SK-N-SH treated with all-trans-retinoic acid at 6 μM for 48 hours (cell line): ENCODE measurements around the gene VMP1.

Source experiments
- ATAC-seq: fragments of 200-7000 bp; cut with Tn5 transposase; 3 replicates; pipeline ENCODE4 v1.9.1; 2020; ENCODE audit warnings: mild to moderate bottlenecking, moderate library complexity
- BACH2 ChIP-seq: fragments of 250-450 bp; sonication (Bioruptor Pico); IDR thresholded peaks from 2 replicates; pipeline ENCODE4 v1.9.0; 2021; ENCODE audit warnings: mild to moderate bottlenecking, borderline replicate concordance
- GLIS3 ChIP-seq: fragments of 250-450 bp; sonication (Bioruptor Pico); IDR thresholded peaks from 2 replicates; pipeline ENCODE4 v1.5.0; 2020; ENCODE audit warnings: mild to moderate bottlenecking, moderate library complexity
- ISL1 ChIP-seq: fragments of 250-450 bp; sonication (Bioruptor Pico); IDR thresholded peaks from 2 replicates; pipeline ENCODE4 v2.1.2; 2022; ENCODE audit warnings: mild to moderate bottlenecking, moderate library complexity
- PPARA ChIP-seq: fragments of 250-450 bp; sonication (Bioruptor Pico); IDR thresholded peaks from 2 replicates; pipeline ENCODE4 v1.5.0; 2020; ENCODE audit warnings: mild to moderate bottlenecking, borderline replicate concordance
- RARB ChIP-seq: fragments of 250-450 bp; sonication (Bioruptor Pico); IDR thresholded peaks from 2 replicates; pipeline ENCODE4 v1.8.0; 2021; ENCODE audit warnings: mild to moderate bottlenecking, moderate library complexity
- TCF4 ChIP-seq: fragments of 250-450 bp; sonication (Bioruptor Pico); IDR thresholded peaks from 2 replicates; pipeline ENCODE4 v1.8.0; 2021; ENCODE audit warnings: mild to moderate bottlenecking, moderate library complexity, borderline replicate concordance
- ZC3H10 ChIP-seq: fragments of 250-450 bp; sonication (Bioruptor Pico); IDR thresholded peaks from 2 replicates; pipeline ENCODE4 v1.5.1; 2021; ENCODE audit warnings: mild to moderate bottlenecking, moderate library complexity
- ZFP3 ChIP-seq: fragments of 250-450 bp; sonication (Bioruptor Pico); IDR thresholded peaks from 2 replicates; pipeline ENCODE4 v1.5.0; 2020; ENCODE audit warnings: mild to moderate bottlenecking, moderate library complexity
- ZFP30 ChIP-seq: fragments of 450-650 bp; formaldehyde crosslinking; IDR thresholded peaks from 2 replicates; pipeline ENCODE4 v1.5.0; 2022; ENCODE audit warnings: mild to moderate bottlenecking, moderate library complexity
- ZNF565 ChIP-seq: fragments of 450-650 bp; formaldehyde crosslinking; conservative IDR thresholded peaks from 2 replicates; pipeline ENCODE4 v1.5.0; 2020; ENCODE audit warnings: low read depth, mild to moderate bottlenecking, moderate library complexity
- ZNF8 ChIP-seq: fragments of 450-650 bp; formaldehyde crosslinking; IDR thresholded peaks from 2 replicates; pipeline ENCODE4 v1.5.0; 2020; ENCODE audit warnings: mild to moderate bottlenecking, moderate library complexity
- TF ChIP-seq, protein P1 (sequence below): fragments of 250-450 bp; sonication (Bioruptor Pico); IDR thresholded peaks from 2 replicates; pipeline ENCODE4 v1.5.1; 2021; ENCODE audit warnings: mild to moderate bottlenecking, moderate library complexity
- TF ChIP-seq, protein P2 (sequence below): fragments of 250-450 bp; sonication (Bioruptor Pico); IDR thresholded peaks from 2 replicates; pipeline ENCODE4 v1.8.0; 2020; ENCODE audit warnings: mild to moderate bottlenecking, moderate library complexity, borderline replicate concordance
- TF ChIP-seq, protein P3 (sequence below): fragments of 250-450 bp; sonication (Bioruptor Pico); IDR thresholded peaks from 2 replicates; pipeline ENCODE4 v1.5.1; 2020; ENCODE audit warnings: low read depth, mild to moderate bottlenecking, moderate library complexity
- TF ChIP-seq, protein P4 (sequence below): fragments of 250-450 bp; sonication (Bioruptor Pico); IDR thresholded peaks from 2 replicates; pipeline ENCODE4 v1.8.0; 2021; ENCODE audit warnings: low read depth, mild to moderate bottlenecking, moderate library complexity, borderline replicate concordance

Gene VMP1

DNA sequence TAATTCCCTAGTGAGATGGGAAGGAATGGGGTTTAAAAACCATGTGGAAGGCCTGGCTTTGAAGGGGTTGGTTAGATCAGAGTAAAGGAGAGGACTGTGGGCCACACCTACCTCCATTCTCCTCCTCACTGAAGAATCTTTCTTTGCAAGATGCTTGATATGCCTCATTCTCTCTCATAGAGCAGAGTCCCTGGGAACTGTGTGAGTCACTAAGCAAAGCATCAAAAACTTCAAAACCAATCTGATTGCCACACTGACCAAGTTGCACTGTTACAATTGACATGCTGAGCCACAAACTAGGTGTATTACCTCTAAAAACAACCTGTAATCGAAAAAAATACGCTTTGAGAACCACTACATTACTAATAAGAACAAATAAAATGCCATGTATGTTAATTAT lies 183.3 kb downstream of the VMP1 start:
- no peak for ATAC-seq

More for the DNA sequence above, 183.3 kb downstream of the VMP1 start:
- no peak for TF ChIP-seq TCF4
- TF ChIP-seq ZNF565: no peak
- TF ChIP-seq BACH2 (CRISPR knock-in tag): no peak
- TF ChIP-seq, protein P1, sequence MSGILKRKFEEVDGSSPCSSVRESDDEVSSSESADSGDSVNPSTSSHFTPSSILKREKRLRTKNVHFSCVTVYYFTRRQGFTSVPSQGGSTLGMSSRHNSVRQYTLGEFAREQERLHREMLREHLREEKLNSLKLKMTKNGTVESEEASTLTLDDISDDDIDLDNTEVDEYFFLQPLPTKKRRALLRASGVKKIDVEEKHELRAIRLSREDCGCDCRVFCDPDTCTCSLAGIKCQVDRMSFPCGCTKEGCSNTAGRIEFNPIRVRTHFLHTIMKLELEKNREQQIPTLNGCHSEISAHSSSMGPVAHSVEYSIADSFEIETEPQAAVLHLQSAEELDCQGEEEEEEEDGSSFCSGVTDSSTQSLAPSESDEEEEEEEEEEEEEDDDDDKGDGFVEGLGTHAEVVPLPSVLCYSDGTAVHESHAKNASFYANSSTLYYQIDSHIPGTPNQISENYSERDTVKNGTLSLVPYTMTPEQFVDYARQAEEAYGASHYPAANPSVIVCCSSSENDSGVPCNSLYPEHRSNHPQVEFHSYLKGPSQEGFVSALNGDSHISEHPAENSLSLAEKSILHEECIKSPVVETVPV (CRISPR knock-in tag): no peak
- TF ChIP-seq ISL1 (CRISPR knock-in tag): no peak
- no peak for TF ChIP-seq GLIS3 (CRISPR knock-in tag)
- TF ChIP-seq, protein P2, sequence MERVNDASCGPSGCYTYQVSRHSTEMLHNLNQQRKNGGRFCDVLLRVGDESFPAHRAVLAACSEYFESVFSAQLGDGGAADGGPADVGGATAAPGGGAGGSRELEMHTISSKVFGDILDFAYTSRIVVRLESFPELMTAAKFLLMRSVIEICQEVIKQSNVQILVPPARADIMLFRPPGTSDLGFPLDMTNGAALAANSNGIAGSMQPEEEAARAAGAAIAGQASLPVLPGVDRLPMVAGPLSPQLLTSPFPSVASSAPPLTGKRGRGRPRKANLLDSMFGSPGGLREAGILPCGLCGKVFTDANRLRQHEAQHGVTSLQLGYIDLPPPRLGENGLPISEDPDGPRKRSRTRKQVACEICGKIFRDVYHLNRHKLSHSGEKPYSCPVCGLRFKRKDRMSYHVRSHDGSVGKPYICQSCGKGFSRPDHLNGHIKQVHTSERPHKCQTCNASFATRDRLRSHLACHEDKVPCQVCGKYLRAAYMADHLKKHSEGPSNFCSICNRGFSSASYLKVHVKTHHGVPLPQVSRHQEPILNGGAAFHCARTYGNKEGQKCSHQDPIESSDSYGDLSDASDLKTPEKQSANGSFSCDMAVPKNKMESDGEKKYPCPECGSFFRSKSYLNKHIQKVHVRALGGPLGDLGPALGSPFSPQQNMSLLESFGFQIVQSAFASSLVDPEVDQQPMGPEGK: no peak
- TF ChIP-seq, protein P3, sequence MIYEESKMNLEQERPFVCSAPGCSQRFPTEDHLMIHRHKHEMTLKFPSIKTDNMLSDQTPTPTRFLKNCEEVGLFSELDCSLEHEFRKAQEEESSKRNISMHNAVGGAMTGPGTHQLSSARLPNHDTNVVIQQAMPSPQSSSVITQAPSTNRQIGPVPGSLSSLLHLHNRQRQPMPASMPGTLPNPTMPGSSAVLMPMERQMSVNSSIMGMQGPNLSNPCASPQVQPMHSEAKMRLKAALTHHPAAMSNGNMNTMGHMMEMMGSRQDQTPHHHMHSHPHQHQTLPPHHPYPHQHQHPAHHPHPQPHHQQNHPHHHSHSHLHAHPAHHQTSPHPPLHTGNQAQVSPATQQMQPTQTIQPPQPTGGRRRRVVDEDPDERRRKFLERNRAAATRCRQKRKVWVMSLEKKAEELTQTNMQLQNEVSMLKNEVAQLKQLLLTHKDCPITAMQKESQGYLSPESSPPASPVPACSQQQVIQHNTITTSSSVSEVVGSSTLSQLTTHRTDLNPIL: no peak
- no peak for TF ChIP-seq ZFP30
- TF ChIP-seq PPARA: no peak
- no peak for TF ChIP-seq ZFP3 (CRISPR knock-in tag)
- TF ChIP-seq ZC3H10 (CRISPR knock-in tag): no peak
- no peak for TF ChIP-seq RARB
- no peak for TF ChIP-seq ZNF8 (CRISPR knock-in tag)
- TF ChIP-seq, protein P4, sequence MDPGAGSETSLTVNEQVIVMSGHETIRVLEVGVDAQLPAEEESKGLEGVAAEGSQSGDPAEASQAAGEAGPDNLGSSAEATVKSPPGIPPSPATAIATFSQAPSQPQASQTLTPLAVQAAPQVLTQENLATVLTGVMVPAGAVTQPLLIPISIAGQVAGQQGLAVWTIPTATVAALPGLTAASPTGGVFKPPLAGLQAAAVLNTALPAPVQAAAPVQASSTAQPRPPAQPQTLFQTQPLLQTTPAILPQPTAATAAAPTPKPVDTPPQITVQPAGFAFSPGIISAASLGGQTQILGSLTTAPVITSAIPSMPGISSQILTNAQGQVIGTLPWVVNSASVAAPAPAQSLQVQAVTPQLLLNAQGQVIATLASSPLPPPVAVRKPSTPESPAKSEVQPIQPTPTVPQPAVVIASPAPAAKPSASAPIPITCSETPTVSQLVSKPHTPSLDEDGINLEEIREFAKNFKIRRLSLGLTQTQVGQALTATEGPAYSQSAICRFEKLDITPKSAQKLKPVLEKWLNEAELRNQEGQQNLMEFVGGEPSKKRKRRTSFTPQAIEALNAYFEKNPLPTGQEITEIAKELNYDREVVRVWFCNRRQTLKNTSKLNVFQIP (CRISPR knock-in tag): no peak
